ENCODE results near the gene DDX1.
"Not testable (repeated sequence)": the region's sequence is repeated elsewhere in the genome, so short reads cannot be mapped to it uniquely, and the experiment has no call there.

Gene DDX1

GRCh38 chr2:15666861-15667808 is 75.5 kb downstream of the DDX1 start:
- no peak for FAIRE-seq

- no peak for FAIRE-seq
These were observed 76.3 kb downstream of the DDX1 start for GRCh38 chr2:15667809-15668556.

GRCh38 chr2:15668611-15669305 is 77.1 kb downstream of the DDX1 start:
- FAIRE-seq: no peak

GRCh38 chr2:15669375-15669910 is 77.8 kb downstream of the DDX1 start:
- FAIRE-seq: no peak

GRCh38 chr2:15670469-15670868 is 78.8 kb downstream of the DDX1 start:
- no peak for FAIRE-seq

GRCh38 chr2:15670981-15671380 is 79.3 kb downstream of the DDX1 start:
- no peak for FAIRE-seq

- no peak for FAIRE-seq
These were observed 79.7 kb downstream of the DDX1 start for GRCh38 chr2:15671409-15671808.

- no peak for FAIRE-seq
These were observed 80.5 kb downstream of the DDX1 start for GRCh38 chr2:15671842-15672815.

- FAIRE-seq: no peak
These were observed 81.6 kb downstream of the DDX1 start for GRCh38 chr2:15672961-15673918.

- no peak for FAIRE-seq
These were observed 82.4 kb downstream of the DDX1 start for GRCh38 chr2:15673919-15674636.

- FAIRE-seq: no peak
These were observed 83.2 kb downstream of the DDX1 start for GRCh38 chr2:15674637-15675455.

- no peak for FAIRE-seq
These were observed 84.0 kb downstream of the DDX1 start for GRCh38 chr2:15675456-15676195.

- FAIRE-seq: no peak
These were observed 85.6 kb downstream of the DDX1 start for GRCh38 chr2:15677141-15677843.

- FAIRE-seq: no peak
These were observed 86.7 kb downstream of the DDX1 start for GRCh38 chr2:15678346-15678745.

GRCh38 chr2:15678909-15679308 is 87.2 kb downstream of the DDX1 start:
- FAIRE-seq: no peak

GRCh38 chr2:15679386-15679924 is 87.8 kb downstream of the DDX1 start:
- no peak for FAIRE-seq

- FAIRE-seq: not testable (repeated sequence)
These were observed 88.5 kb downstream of the DDX1 start for GRCh38 chr2:15680132-15680531.
